Measurements from ENCODE around the gene GLI3.

GLI3 gene

GRCh38 chr7:42091461-42092291 lies 145.3 kb downstream of the GLI3 start:
- H3K27me3 ChIP-seq (ENCODE audit: control insufficient read depth, insufficient read depth, low read length, poor library complexity, severe bottlenecking) = no peaks in the 10 kb centered on the region
- no peak overlapping the region for H3K4me3 ChIP-seq (ENCODE audit: insufficient read depth, low read depth, low read length)
- H3K36me3 ChIP-seq (ENCODE audit: control insufficient read depth, insufficient read depth, low read length) = no peaks in the 10 kb centered on the region
- H3K4me1 ChIP-seq (ENCODE audit: control insufficient read depth, insufficient read depth, low read length) = peaks cover 54% of the 10 kb centered on the region
- no peaks in the 10 kb centered on the region for H3K9me3 ChIP-seq (ENCODE audit: control insufficient read depth, low read length)
- WGBS, 2 experiments = 14 to 15% methylated on average over 24 of the region's 24 CpGs
- H3K27ac ChIP-seq (ENCODE audit: insufficient read depth, low read depth, low read length, poor library complexity, severe bottlenecking) = peak overlapping the region; percentile 73

DNA sequence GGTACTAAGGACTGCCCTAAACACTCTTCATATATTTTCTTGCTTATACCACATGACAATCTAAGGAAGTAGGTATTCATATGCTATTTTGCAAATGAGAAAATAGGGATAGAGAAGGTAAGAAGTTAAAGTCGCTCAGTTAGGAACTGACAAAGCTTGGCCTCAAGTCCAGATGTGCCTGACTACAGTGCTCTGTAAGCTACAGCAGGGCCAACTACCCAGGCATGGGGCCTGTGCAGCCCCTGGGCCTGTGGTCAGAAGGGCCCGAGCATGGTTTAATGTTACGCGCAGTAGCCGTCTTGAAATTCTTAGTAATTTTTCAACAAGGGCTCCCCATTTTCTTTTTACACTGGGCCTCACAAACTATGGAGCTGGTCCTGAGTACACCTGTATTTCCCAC lies 146.2 kb downstream of the GLI3 start:
- Histone ChIP-seq H3K36me3 (ENCODE audit: control insufficient read depth, insufficient read depth, low read length) (no peaks in the 10 kb centered on the region), H3K27me3 (ENCODE audit: control insufficient read depth, insufficient read depth, low read length, poor library complexity, severe bottlenecking) (no peaks in the 10 kb centered on the region), H3K27ac (ENCODE audit: insufficient read depth, low read depth, low read length, poor library complexity, severe bottlenecking) (no peak overlapping the region), H3K9me3 (ENCODE audit: control insufficient read depth, low read length) (no peaks in the 10 kb centered on the region), H3K4me1 (ENCODE audit: control insufficient read depth, insufficient read depth, low read length) (peaks cover 58% of the 10 kb centered on the region), H3K4me3 (ENCODE audit: insufficient read depth, low read depth, low read length) (no peak overlapping the region)
- WGBS, 2 experiments = 84 to 88% methylated on average over 5 of the region's 5 CpGs

GRCh38 chr7:42090056-42090455 lies 147.0 kb downstream of the GLI3 start:
- no peak overlapping the region for H3K27ac ChIP-seq (ENCODE audit: insufficient read depth, low read depth, low read length, poor library complexity, severe bottlenecking)
- no peak overlapping the region for H3K4me3 ChIP-seq (ENCODE audit: insufficient read depth, low read depth, low read length)
- H3K27me3 ChIP-seq (ENCODE audit: control insufficient read depth, insufficient read depth, low read length, poor library complexity, severe bottlenecking) = no peaks in the 10 kb centered on the region
- 85 to 98% methylated on average over 1 to 2 of the region's 2 CpGs for WGBS, 2 experiments
- peaks cover 61% of the 10 kb centered on the region for H3K4me1 ChIP-seq (ENCODE audit: control insufficient read depth, insufficient read depth, low read length)
- H3K9me3 ChIP-seq (ENCODE audit: control insufficient read depth, low read length) = no peaks in the 10 kb centered on the region
- H3K36me3 ChIP-seq (ENCODE audit: control insufficient read depth, insufficient read depth, low read length) = no peaks in the 10 kb centered on the region

GRCh38 chr7:42087616-42088015 lies 149.4 kb downstream of the GLI3 start:
- H3K4me3 ChIP-seq (ENCODE audit: insufficient read depth, low read depth, low read length) = no peak overlapping the region
- H3K27me3 ChIP-seq (ENCODE audit: control insufficient read depth, insufficient read depth, low read length, poor library complexity, severe bottlenecking) = no peaks in the 10 kb centered on the region
- H3K27ac ChIP-seq (ENCODE audit: insufficient read depth, low read depth, low read length, poor library complexity, severe bottlenecking) = peak overlapping the region; percentile 82
- H3K4me1 ChIP-seq (ENCODE audit: control insufficient read depth, insufficient read depth, low read length) = peaks cover 61% of the 10 kb centered on the region
- no peaks in the 10 kb centered on the region for H3K9me3 ChIP-seq (ENCODE audit: control insufficient read depth, low read length)
- H3K36me3 ChIP-seq (ENCODE audit: control insufficient read depth, insufficient read depth, low read length) = no peaks in the 10 kb centered on the region
- WGBS, 2 experiments = 37% methylated on average over 1 to 2 of the region's 2 CpGs

GRCh38 chr7:42085531-42085930 lies 151.5 kb downstream of the GLI3 start:
- 70 to 74% methylated on average over 3 of the region's 3 CpGs for WGBS, 2 experiments
- Histone ChIP-seq H3K27ac (ENCODE audit: insufficient read depth, low read depth, low read length, poor library complexity, severe bottlenecking) (no peak overlapping the region), H3K9me3 (ENCODE audit: control insufficient read depth, low read length) (no peaks in the 10 kb centered on the region), H3K4me3 (ENCODE audit: insufficient read depth, low read depth, low read length) (no peak overlapping the region), H3K4me1 (ENCODE audit: control insufficient read depth, insufficient read depth, low read length) (peaks cover 51% of the 10 kb centered on the region), H3K36me3 (ENCODE audit: control insufficient read depth, insufficient read depth, low read length) (peaks cover 7% of the 10 kb centered on the region), H3K27me3 (ENCODE audit: control insufficient read depth, insufficient read depth, low read length, poor library complexity, severe bottlenecking) (no peaks in the 10 kb centered on the region)

DNA sequence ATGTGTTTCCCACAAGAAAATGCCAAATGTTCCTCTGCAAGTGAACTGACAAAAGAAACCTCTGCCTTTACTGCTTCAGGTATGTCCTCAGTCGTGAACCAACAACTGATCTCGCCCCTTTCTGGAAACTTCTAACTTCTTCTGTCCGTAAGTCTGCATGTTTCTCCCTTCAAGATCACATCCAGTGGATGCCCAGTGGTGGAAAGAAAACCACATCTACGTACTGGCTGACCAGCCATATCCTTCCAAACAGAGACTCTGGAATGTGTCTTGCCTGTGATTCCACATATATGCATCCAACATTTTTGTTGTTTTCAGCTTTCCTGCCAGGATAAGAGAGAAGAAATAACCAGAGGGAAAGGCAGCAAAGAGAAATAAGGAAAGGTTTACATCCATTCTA lies 152.7 kb downstream of the GLI3 start:
- Histone ChIP-seq H3K4me1 (ENCODE audit: control insufficient read depth, insufficient read depth, low read length) (peaks cover 41% of the 10 kb centered on the region), H3K4me3 (ENCODE audit: insufficient read depth, low read depth, low read length) (no peak overlapping the region), H3K36me3 (ENCODE audit: control insufficient read depth, insufficient read depth, low read length) (peaks cover 7% of the 10 kb centered on the region), H3K27me3 (ENCODE audit: control insufficient read depth, insufficient read depth, low read length, poor library complexity, severe bottlenecking) (no peaks in the 10 kb centered on the region), H3K9me3 (ENCODE audit: control insufficient read depth, low read length) (no peaks in the 10 kb centered on the region), H3K27ac (ENCODE audit: insufficient read depth, low read depth, low read length, poor library complexity, severe bottlenecking) (no peak overlapping the region)
- WGBS, 2 experiments = 82% methylated on average over 4 of the region's 4 CpGs

DNA sequence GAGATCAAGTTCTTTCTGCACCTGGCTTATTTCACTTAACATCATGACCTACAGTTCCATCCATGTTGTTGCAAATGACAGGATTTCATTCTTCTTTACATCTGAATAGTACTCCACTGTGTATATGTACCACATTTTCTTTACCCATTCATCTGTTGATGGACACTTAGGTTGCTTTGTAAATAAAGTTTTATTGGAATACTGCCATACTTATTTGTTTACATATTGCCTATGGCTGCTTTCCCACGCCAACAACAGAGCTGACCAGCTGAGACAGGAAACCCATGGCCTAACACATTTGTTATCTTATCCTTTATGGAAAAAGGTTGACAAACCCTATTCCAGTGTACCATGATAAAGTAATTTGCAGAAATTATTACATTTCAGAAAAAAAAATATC lies 153.7 kb downstream of the GLI3 start:
- Histone ChIP-seq H3K4me3 (ENCODE audit: insufficient read depth, low read depth, low read length) (no peak overlapping the region), H3K27ac (ENCODE audit: insufficient read depth, low read depth, low read length, poor library complexity, severe bottlenecking) (no peak overlapping the region), H3K36me3 (ENCODE audit: control insufficient read depth, insufficient read depth, low read length) (peaks cover 7% of the 10 kb centered on the region), H3K9me3 (ENCODE audit: control insufficient read depth, low read length) (no peaks in the 10 kb centered on the region), H3K4me1 (ENCODE audit: control insufficient read depth, insufficient read depth, low read length) (peaks cover 31% of the 10 kb centered on the region), H3K27me3 (ENCODE audit: control insufficient read depth, insufficient read depth, low read length, poor library complexity, severe bottlenecking) (no peaks in the 10 kb centered on the region)
- 100% methylated on average over 1 of the region's 1 CpG for WGBS, 2 experiments

DNA sequence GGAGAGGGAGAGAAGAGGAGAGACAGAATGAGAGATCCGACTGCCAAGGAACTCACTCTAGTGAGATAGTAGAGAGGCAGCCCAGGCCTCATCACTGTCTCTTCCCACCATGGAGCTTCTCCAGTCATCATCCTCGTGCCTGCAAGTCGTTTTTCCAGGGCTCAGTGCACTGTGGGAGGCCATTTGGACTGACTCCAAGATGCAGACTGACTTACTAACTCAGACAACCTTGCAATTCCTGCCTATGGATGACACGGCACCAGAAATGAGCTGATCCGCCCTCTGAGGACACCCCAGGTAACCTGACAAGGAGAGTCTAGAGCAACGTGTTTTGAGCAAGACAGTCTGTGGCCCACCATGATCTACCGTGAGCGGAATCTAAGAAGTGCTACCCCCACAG lies 154.9 kb downstream of the GLI3 start:
- 82 to 87% methylated on average over 8 of the region's 8 CpGs for WGBS, 2 experiments
- Histone ChIP-seq H3K9me3 (ENCODE audit: control insufficient read depth, low read length) (no peaks in the 10 kb centered on the region), H3K27me3 (ENCODE audit: control insufficient read depth, insufficient read depth, low read length, poor library complexity, severe bottlenecking) (no peaks in the 10 kb centered on the region), H3K4me1 (ENCODE audit: control insufficient read depth, insufficient read depth, low read length) (peaks cover 23% of the 10 kb centered on the region), H3K4me3 (ENCODE audit: insufficient read depth, low read depth, low read length) (no peak overlapping the region), H3K27ac (ENCODE audit: insufficient read depth, low read depth, low read length, poor library complexity, severe bottlenecking) (no peak overlapping the region), H3K36me3 (ENCODE audit: control insufficient read depth, insufficient read depth, low read length) (peaks cover 7% of the 10 kb centered on the region)

GRCh38 chr7:42081671-42082070 lies 155.3 kb downstream of the GLI3 start:
- no peaks in the 10 kb centered on the region for H3K27me3 ChIP-seq (ENCODE audit: control insufficient read depth, insufficient read depth, low read length, poor library complexity, severe bottlenecking)
- H3K4me3 ChIP-seq (ENCODE audit: insufficient read depth, low read depth, low read length) = no peak overlapping the region
- peaks cover 10% of the 10 kb centered on the region for H3K36me3 ChIP-seq (ENCODE audit: control insufficient read depth, insufficient read depth, low read length)
- WGBS, 2 experiments = 91 to 93% methylated on average over 2 of the region's 2 CpGs
- H3K27ac ChIP-seq (ENCODE audit: insufficient read depth, low read depth, low read length, poor library complexity, severe bottlenecking) = no peak overlapping the region
- H3K9me3 ChIP-seq (ENCODE audit: control insufficient read depth, low read length) = no peaks in the 10 kb centered on the region
- peaks cover 21% of the 10 kb centered on the region for H3K4me1 ChIP-seq (ENCODE audit: control insufficient read depth, insufficient read depth, low read length)

DNA sequence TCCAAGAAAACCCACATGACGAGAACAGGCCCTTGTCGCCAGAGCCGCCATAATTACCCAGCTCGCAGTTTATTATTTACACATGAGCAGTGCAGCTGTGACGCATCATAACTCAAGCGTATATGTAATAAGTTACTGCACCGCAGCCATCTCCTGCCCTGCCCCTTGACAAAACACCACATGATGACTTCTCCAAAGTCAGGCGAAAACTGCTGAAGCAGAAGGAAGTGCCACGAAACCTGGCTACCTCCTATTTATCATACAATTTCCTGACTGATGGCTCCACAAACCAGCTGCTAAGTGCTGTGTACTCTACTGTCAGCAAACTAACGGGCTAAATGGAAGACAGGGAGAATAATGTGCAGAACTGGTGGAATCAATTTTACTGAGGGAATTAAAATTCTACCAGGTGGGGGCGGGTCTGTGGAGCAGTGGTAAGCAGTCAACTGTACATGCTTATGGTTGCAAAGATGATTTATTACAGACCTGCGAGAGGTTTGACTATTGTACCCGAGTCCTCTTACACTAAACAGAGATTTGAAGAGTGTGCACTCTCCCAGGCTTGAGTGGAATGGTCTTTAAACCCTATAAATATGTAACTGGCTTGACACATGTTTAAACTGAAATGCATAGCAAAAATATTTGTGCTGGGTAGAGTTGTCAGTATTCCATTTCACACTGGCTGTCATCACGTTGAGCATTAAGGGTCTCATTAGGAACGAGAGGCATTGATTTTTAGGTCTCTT lies 156.0 kb downstream of the GLI3 start:
- no peak overlapping the region for H3K4me3 ChIP-seq (ENCODE audit: insufficient read depth, low read depth, low read length)
- peaks cover 12% of the 10 kb centered on the region for H3K36me3 ChIP-seq (ENCODE audit: control insufficient read depth, insufficient read depth, low read length)
- no peaks in the 10 kb centered on the region for H3K27me3 ChIP-seq (ENCODE audit: control insufficient read depth, insufficient read depth, low read length, poor library complexity, severe bottlenecking)
- H3K9me3 ChIP-seq (ENCODE audit: control insufficient read depth, low read length) = no peaks in the 10 kb centered on the region
- 96% methylated on average over 15 of the region's 15 CpGs for WGBS, 2 experiments
- H3K4me1 ChIP-seq (ENCODE audit: control insufficient read depth, insufficient read depth, low read length) = peaks cover 15% of the 10 kb centered on the region
- H3K27ac ChIP-seq (ENCODE audit: insufficient read depth, low read depth, low read length, poor library complexity, severe bottlenecking) = no peak overlapping the region

Measured in ectodermal cell (in vitro differentiated cells).